Uterus (tissue), 2 donors: Measurements from ENCODE around the gene FAM240B.

ENCODE experiments used
- POLR2A ChIP-seq, 2 donors: fragments of 450-650 bp; IDR thresholded peaks; one replicate each; pipeline ENCODE4 v1.6.1; 2016; ENCODE audit warnings: antibody characterized with exemption in 2 of 2, mild to moderate bottlenecking in 1 of 2, moderate library complexity in 1 of 2
- TF ChIP-seq, protein P1 (sequence below), 4 experiments: fragments of 200-600 bp in 2 of 4; fragments of 450-650 bp in 2 of 4; sonication (generic) in 2 of 4; IDR thresholded peaks; one replicate each; pipeline ENCODE4 v1.5.1; 2016 to 2019; ENCODE audit warnings: antibody characterized with exemption in 4 of 4, mild to moderate bottlenecking in 2 of 4, moderate library complexity in 1 of 4

GRCh38 chr9:38687992-38688391, 31.9 kb downstream of the FAM240B start:
- TF ChIP-seq, protein P1, sequence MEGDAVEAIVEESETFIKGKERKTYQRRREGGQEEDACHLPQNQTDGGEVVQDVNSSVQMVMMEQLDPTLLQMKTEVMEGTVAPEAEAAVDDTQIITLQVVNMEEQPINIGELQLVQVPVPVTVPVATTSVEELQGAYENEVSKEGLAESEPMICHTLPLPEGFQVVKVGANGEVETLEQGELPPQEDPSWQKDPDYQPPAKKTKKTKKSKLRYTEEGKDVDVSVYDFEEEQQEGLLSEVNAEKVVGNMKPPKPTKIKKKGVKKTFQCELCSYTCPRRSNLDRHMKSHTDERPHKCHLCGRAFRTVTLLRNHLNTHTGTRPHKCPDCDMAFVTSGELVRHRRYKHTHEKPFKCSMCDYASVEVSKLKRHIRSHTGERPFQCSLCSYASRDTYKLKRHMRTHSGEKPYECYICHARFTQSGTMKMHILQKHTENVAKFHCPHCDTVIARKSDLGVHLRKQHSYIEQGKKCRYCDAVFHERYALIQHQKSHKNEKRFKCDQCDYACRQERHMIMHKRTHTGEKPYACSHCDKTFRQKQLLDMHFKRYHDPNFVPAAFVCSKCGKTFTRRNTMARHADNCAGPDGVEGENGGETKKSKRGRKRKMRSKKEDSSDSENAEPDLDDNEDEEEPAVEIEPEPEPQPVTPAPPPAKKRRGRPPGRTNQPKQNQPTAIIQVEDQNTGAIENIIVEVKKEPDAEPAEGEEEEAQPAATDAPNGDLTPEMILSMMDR (IDR thresholded peaks at IDR 0.05) = no peak
- no peak for TF ChIP-seq POLR2A (IDR thresholded peaks at IDR 0.05)
